GM19395 (cell line): ENCODE measurements around the gene LYPD4.

Experiments used
- ATAC-seq: cut with Tn5 transposase; IDR thresholded peaks from one replicate; pipeline ENCODE4 v1.9.1; 2021; ENCODE audit warnings: mild to moderate bottlenecking, moderate library complexity; ENCODE audit not compliant: unreplicated experiment

LYPD4 gene

DNA sequence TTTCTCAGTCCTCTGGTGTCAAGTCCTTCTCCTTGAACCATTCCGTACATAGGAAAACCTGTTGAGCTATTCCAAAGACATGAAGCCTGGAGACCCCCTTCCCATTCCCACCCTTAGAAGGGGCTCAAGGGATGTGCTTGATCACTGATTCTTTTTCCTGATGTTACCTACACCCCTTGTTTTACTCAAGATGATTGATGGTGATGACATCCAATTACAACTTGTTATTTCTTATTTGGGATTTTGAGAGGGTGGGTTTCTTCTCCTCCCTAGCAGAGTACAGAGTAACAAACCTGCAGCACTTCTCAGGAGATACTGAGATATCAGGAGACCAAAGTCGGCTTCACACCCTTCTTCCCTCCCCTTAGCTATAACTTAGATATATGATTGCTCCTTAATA is 8.9 kb upstream of the LYPD4 start:
- ATAC-seq: no peak

DNA sequence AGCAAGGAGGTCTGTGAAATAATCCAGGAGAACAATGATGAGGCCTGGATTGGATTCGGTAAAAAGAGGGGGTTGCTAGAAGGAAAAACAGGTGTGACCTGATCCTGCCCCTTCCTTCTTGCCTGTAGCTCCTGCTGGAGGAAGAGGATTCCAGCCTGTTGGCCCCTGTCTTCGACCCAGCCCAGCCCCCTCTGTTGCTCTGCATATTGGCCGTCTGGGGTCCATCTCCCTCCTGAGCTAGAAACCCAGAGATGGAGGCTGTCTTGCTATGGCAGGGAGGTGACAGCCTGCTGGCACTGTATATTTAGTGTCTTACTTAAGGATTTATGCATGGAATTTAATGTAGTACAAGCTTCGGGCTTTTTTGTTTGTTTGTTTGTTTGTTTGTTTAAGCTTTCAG is 7.0 kb upstream of the LYPD4 start:
- no peak for ATAC-seq

DNA sequence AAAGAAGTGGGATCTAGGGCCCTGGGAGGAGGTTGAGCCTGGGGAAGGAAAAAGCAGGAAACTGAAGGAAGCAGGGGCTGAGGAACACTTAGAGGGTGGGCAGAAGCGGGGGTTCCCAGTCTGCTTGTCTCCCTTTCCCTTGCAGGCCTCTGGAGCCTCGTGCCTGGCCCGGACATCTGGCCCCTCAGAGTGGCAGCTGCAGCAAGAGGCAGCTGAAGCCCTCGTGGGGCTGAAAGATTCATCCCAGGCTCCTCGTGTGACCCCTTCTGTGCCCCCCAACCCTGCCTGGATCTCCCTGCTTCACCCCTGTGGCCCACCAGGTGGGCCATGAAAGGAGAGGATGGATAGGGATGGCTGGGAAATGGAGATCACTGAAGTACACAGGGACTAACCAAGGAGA is 5.9 kb upstream of the LYPD4 start:
- no peak for ATAC-seq

DNA sequence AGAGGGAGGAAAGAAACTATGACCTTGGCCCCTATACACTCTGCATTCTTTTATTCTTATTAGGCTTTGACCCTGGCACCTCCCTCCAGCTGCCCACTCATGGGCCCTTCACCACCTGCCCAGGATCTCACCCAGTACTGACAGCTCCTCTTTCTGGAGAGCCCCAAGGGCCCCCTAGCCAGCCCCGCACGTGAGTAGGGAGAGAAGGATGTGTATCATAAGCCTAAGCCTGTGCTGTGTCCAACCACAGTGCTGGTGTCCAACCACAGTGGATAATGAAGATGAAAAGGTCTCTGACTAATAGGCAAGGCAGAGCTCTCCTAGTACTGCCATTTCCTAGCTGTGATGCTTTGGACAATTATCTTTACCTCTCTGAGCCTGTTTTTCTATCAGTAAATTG is 4.6 kb upstream of the LYPD4 start:
- ATAC-seq: no peak

DNA sequence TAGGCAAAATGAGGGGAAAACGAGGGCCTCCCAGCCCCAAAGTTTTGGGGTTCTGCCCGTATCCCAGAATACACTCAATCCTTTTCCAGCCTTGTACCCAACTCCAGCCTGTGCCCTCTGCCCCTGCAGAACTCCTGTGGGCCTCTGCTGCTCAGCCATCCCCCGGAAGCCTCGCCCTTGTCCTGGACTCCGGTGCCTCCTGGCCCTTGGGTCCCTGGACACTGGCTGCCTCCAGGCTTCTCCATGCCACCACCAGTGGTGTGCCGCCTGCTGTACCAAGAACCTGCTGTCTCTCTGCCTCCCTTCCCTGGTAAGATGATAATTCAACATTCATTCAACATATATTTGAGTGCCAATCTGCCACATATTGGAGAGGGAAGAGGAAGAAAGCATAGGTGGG is 4.2 kb upstream of the LYPD4 start:
- ATAC-seq: no peak

DNA sequence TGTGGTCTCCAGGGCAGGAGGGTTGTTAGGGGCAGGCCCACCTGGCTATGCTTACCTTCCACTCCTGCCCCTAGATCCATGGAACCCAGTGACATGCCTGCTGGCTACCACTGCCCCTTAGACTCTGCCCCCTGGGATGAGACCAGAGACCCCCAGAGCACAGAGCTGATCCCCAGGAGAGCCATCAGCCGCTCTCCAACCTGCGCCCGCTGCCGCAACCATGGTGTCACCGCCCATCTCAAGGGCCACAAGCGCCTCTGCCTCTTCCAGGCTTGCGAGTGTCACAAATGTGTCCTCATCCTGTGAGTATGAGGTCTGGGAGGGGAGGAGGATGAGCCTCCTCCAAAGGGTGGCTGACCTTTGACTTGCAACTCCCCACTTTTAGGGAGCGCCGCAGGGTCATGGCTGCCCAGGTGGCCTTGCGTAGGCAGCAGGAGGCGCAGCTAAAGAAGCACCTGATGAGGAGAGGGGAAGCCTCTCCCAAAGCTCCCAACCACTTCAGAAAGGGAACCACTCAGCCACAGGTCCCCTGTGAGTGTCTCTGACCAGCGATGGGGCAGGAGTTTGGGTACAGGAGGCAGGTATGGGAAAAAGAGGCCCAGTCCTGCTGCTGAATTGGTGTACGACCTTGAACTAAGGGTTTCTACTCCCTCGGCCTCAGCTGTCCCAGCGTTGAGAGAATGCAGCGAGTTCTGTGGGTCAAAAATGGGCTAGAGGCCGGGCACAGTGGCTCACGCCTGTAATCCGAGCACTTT is 3.0 kb upstream of the LYPD4 start:
- no peak for ATAC-seq

DNA sequence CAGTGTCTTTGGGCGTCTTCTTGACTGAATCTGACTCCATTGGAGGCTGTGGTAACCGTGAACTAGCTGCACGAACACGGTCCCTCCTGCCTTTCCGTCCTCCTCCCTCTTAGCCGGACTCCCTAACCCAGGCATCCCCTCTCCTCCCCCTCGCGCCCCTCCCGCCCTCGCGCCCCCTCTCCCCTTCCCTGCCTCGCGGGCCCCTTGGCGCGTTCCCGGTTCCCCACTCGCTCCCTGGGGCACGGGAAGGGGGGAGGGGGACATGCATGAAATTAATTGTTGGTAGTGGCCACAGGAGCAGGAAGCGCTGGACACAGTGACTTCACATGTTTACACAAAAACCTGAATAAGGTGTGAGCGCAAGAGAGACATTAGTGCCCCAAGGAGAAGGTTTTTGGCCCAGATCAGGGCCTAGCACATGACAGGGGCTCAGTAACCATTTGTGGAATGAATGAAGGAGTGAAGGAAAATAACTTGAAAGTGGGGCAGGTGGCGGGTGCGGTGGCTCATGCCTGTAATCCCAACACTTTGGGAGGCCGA is 638 bp upstream of the LYPD4 start:
- ATAC-seq: no peak

DNA sequence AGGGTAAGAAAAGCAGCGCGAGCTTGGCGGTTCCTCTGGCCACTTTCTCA is 343 bp upstream of the LYPD4 start, which contains the start of gene DMRTC2:
DMRTC2 (plus strand) TSS at position 42 of the 50 bp plus-strand sequence. CDS start 2,387 bp downstream, outside the sequence.
- no peak for ATAC-seq

DNA sequence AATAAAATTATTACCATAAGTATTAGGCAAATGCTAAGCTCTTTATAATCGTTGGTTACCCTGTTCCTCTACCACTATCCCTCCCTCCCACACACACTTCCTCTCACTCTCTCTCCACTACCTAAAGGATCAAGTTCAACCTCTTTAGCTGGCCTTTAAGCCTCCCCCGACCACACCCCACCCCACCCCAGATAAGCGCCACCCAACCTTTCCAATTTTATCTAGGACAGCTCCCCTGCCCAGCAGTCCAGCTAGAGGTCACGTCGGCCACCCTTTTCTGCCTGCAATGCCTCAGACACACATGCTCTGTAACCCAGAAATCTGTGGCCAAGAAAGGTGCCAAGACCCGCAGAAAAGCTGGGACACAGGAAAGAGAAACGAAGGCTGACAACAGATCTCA is 1.1 kb downstream of the LYPD4 start:
- ATAC-seq: no peak

DNA sequence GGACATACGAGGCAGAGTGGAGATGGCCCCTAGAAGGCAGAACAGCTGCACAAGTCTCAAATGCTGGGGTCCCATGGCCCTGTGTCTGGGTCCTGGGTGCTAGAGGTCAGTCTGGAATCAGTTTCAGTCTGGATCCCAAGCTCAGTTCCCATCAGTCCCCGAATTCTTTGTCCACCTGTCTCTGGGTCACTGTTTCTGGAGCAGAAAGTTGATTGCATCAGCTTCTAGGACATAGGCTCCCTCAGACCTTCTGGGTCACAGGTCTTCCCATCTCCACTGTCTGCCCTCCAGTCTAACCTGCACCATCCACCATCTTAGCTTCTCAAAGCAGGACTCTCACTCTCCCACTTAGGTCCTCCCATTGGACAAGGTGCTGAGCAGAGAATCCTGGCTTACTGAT is 5.3 kb downstream of the LYPD4 start:
- no peak for ATAC-seq

DNA sequence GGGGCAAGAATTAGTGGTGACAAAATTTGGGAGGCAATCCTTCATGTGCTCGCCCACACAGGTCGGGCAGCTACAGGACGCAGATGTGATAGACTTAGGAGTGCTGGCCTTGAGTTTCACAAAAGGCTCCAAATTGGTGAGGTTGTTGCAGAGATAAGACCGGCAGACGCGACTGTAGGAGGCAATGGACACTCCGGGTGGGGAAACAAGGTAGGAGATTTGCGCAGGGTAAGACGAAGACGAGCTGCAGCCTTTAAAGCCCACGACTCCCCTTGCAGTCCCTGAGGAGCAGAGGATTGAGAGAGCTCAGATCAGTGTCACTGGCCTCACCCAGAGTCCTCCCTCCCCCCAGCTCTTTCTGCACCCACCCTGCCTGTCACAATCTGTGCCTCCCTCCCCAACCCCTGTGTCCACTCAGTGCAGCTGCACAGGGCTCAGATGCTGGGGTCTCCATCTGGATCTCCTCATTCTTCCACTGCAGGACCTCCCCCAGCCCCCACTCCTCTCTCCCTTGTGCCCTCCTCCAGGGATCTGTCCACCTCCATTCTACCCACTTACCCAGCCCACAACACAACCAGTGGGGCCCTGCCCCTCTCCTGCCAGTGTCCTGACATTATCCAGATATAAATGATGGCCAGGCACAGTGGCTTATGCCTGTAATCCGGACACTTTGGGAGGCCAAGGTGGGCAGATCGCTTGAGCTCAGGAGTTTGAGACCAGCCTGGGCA is 6.3 kb downstream of the LYPD4 start:
- ATAC-seq: no peak

DNA sequence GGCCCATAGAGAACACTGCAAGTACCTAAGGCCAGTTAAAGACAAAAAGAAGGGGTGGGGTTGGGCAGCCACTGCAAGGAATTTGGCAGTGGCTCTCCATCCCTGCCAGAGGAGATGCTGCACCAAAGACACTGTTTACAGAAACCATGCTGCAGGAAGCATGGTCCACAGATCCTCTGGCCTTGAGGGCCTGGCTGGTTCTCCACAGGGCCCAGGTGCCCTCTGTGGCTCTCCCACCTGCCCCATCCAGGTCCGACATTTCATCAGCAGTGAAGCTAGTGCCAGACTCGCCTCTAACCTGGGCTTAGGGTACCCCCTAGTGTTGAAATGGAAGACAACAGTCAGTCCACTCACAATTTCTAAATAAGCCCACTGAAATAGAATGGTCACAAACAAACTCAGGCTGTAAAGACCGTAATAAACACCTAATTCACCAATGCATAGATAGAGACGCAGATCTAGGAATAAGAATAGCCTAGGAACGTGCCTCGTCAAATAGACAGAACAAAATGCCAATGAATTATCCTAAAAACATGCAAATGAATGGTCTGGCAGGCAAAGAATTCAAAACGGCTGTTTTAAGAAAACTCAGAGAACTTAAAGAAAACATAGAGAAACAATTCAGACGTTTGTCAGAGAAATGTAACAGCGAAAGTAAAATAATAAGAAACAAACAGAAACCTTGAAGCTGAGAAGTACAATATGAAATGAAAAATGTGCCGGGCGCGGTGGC is 23.3 kb downstream of the LYPD4 start:
- no peak for ATAC-seq

DNA sequence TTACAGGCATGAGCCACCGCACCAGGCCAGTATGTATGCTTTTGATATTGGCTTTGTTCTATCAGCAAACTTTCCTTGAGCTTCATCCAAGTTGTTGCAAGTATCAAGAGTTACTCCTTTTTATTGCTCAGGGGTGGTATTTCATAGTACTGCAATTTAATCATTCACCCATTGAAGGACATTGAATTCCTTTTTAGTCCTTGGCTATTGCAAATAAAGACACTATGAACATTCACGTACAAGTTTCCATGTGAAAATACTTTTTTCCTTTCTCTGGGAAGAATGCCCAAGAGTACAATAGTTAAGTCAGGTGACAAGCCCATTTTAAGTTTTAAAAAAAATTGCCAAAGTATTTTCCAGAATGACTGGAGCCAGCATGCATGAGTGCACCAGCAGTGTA is 27.7 kb downstream of the LYPD4 start:
- no peak for ATAC-seq

DNA sequence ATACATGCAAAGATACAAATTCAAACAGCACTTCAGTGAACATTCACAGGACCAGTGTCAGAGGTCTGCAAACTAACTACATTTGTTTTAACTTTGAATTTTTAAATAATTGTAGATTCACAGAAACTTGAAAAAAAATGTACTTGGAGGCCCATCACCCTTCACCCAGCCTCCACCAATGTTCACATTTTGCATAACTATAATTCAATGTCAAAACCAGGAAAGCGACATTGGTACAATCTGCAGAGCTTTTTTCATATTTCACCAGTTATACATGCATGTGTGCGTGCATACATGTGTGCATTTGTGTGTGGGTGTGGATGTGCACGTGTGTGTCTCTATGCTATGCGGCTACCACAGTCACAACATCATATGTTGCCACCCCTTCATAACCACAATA is 29.2 kb downstream of the LYPD4 start:
- ATAC-seq: no peak

DNA sequence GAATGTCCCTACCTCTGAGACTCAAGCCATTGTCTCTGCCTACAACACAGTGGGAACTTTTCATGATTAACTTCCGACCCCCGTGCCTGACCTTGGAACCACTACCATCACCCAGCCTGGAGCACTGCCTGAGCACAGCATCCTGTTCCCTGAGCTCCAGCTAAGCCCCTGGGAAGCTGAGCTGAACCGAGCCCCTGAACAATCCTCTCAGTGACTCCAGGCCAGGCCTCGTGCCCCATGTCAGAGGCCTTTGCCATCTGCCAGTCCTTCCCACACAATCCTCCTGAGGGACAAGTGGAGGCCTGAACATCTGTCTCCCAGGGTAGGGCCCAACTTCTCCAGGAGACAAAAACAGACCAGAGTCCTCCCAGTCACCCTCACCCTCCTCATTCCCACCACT is 30.6 kb downstream of the LYPD4 start:
- no peak for ATAC-seq

DNA sequence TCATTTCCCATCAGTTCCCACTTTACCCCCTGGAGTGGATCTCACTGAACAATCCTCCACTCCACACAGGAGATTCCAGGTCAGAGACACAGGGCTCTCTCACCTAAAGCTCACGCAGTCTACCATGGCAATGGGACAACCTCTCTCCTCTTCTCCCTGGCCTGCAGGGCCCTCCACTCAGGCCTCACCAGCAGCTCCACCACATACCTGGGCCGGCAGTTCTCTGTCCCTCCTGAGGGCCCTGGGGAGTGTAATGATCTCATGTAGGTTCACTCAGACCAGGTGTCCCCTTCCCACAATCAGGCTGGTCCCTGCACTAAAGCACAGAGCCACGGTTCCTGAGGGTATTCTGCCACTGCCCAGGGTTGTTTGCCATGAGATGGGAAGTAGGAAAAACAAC is 32.5 kb downstream of the LYPD4 start:
- ATAC-seq: no peak

DNA sequence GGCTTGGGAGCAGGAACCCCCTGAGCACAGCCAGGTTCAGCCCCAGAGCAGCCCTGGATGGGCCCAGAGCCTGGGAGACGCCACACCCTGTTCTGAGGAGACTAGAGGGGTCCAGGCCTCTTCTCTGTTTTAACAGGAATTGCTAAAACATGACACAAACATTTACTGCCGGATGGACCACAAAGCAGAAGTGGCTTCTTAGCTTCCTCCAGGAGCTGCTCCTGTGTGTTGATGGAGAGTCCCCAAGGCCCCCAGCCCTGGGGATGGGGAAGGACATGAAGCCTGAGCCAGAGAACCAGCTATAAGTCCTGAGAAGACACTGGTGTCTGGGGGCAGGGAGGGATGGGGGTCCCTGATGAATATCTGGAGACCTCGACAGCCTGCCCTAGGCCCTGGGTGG is 33.4 kb downstream of the LYPD4 start:
- no peak for ATAC-seq

DNA sequence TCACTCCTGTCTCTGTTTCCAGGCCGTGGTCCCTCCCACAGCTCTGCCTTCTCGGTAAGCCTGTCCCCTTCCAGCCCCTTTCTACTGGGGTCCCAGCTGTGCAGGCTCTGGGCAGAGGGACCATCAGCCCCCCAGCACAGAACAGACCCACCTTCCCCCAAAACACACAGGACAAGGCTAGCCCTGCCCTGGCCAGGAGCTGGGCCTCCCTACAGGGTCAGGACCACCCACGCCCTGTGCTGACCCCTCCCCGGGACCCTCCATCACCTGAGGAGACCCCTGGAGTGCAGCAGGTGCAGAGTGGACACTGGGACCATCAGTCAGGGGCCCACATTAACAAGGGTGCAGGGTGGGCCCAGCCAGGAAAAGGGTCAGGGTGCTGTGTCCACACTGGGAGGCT is 34.2 kb downstream of the LYPD4 start:
- ATAC-seq: no peak

DNA sequence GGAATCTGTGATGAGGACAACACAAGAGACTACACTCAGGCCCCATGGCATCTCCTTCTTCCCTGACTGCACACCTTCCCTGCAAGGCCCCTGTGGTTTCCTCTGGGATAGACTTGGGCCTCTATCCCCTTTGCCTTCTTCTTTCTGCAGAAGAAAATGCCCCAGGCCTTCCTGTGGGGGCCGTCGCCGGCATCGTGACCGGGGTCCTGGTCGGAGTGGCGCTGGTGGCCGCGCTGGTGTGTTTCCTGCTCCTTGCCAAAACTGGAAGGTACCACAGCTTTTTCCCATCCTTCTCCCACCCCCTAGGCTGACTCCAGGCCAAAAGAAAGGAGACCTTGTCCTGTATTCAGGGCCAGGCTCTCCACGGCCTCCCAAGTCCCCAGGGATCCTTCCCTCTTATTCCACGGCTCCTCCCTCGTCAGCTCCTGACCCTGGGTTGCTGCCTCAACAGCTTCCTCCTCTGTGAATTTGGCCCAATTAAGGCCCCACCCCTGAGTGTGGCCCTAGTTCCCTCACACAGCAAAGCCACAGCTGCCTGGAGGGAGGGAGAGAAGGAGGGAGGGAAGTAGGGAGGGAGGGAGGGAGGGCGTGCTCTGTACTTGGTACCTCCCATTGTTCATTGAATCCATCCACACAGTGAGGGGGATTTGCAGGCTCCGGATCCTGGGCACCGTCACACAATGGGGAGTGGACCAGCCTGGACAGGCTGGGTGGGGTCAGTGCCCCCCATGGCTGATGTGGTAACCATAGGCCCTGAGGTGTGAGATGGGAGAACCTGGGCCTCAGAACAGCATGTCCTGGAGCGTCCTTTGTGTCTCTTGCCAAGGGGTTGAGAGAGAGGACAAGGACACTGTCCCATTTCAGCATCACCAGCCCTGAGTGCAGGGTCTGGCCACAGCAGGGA is 35.6 kb downstream of the LYPD4 start:
- no peak for ATAC-seq

DNA sequence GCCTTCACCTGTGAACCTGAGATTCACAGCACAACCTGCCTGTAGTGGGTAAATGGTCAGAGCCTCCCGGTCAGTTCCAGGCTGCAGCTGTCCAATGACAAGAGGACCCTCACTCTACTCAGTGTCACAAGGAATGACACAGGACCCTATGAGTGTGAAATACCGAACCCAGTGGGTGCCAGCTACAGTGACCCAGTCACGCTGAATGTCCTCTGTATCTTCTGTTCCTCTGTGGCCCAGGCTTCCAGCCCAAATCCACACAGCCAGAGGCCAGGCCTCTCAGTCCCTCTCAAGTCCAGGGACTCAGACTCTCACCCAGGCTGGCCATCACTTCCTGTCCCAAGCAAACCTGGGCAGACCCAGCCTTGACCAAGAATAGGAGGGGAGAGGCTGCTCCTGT is 37.3 kb downstream of the LYPD4 start:
- ATAC-seq: no peak

DNA sequence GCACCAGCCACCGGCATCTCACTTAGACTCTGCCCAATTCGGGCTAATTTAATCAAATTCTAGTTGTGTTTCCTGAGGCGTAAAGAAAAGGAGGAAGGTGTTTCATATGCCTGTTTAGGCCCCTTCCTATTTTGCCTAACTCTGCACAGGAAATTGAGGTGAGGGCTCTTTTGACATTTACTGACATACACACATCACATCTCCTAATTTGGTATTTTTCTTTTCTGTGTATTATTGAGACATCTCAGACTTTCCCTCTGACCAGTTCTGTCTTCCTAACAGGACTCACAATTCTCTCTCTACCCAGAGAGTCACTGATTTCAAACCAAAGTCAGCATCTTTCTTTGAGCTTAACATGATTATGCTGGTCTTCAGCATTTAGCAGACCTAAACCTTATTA is 40.1 kb downstream of the LYPD4 start:
- no peak for ATAC-seq
